PFSK-1 (cell line): Measurements from ENCODE around the gene BRINP3.

Experiments used
- POLR2AphosphoS5 ChIP-seq: IDR thresholded peaks from 2 replicates; pipeline ENCODE4 v1.6.1; 2012; ENCODE audit warnings: low read depth, mild to moderate bottlenecking, control low read depth, low read length, moderate library complexity
- SIN3A ChIP-seq: IDR thresholded peaks from 2 replicates; pipeline ENCODE4 v1.6.1; 2012; ENCODE audit warnings: mild to moderate bottlenecking, low read length, moderate library complexity, borderline replicate concordance; ENCODE audit not compliant: insufficient read depth
- TF ChIP-seq, protein P1 (sequence below), 2 experiments: IDR thresholded peaks; 2 replicates each; pipeline versions ENCODE4 v1.6.1 to v1.8.0; 2011 to 2012; ENCODE audit warnings: low read depth in 2 of 2, low read length in 2 of 2, control low read depth in 1 of 2, inconsistent platforms in 1 of 2, mild to moderate bottlenecking in 1 of 2, moderate library complexity in 1 of 2; ENCODE audit not compliant: insufficient read depth in 1 of 2

DNA sequence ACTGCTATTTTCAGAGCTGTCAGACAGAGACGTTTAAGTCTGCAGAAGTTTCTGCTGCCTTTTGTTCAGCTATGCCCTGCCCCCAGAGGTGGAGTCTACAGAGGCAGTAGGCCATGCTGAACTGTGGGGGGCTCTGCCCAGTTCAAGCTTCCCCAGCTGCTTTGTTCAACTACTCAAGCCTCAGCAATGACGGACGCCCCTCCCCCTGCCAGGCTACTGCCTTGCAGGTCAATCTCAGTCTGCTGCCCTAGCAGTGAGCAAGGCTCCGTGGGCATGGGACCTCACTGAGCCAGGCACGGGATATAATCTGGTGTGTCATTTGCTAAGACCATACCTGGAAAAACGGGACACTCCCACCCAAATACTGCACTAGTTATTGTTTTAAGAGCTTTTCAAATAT lies 219.7 kb downstream of the BRINP3 start:
- TF ChIP-seq POLR2AphosphoS5 (no peak), SIN3A (no peak)
- TF ChIP-seq, protein P1, sequence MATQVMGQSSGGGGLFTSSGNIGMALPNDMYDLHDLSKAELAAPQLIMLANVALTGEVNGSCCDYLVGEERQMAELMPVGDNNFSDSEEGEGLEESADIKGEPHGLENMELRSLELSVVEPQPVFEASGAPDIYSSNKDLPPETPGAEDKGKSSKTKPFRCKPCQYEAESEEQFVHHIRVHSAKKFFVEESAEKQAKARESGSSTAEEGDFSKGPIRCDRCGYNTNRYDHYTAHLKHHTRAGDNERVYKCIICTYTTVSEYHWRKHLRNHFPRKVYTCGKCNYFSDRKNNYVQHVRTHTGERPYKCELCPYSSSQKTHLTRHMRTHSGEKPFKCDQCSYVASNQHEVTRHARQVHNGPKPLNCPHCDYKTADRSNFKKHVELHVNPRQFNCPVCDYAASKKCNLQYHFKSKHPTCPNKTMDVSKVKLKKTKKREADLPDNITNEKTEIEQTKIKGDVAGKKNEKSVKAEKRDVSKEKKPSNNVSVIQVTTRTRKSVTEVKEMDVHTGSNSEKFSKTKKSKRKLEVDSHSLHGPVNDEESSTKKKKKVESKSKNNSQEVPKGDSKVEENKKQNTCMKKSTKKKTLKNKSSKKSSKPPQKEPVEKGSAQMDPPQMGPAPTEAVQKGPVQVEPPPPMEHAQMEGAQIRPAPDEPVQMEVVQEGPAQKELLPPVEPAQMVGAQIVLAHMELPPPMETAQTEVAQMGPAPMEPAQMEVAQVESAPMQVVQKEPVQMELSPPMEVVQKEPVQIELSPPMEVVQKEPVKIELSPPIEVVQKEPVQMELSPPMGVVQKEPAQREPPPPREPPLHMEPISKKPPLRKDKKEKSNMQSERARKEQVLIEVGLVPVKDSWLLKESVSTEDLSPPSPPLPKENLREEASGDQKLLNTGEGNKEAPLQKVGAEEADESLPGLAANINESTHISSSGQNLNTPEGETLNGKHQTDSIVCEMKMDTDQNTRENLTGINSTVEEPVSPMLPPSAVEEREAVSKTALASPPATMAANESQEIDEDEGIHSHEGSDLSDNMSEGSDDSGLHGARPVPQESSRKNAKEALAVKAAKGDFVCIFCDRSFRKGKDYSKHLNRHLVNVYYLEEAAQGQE (IDR thresholded peaks at IDR 0.05; ENCODE audit: insufficient read depth in 1 of 2, low read depth in 2 of 2, low read length in 2 of 2), result no peak
